ENCODE measurements around the gene SLC24A1.
A peak's percentile ranks its signal among the peaks of the same experiment; 100 is the strongest.

SLC24A1 gene

GRCh38 chr15:65644282-65644681, 22.5 kb downstream of the SLC24A1 start:
- H3K14ac ChIP-seq (ENCODE audit: low read length in 2 of 2), result no peak overlapping the region
- no peak overlapping the region for H2BK12ac ChIP-seq (ENCODE audit: low read length in 2 of 2)
- no peak overlapping the region for H2AFZ ChIP-seq (ENCODE audit: low read depth, low read length)
- H3K36me3 ChIP-seq (ENCODE audit: control insufficient read depth in 1 of 2, insufficient read depth in 2 of 2, low read depth in 1 of 2, low read length in 2 of 2), result no peaks in the 10 kb centered on the region
- H3K79me1 ChIP-seq (replicated peaks; ENCODE audit: low read length, poor library complexity, severe bottlenecking), result no peaks in the 10 kb centered on the region
- H3K18ac ChIP-seq (ENCODE audit: low read depth in 1 of 2, low read length in 2 of 2), result no peak overlapping the region
- peaks cover 8% of the 10 kb centered on the region for H3K4me1 ChIP-seq (ENCODE audit: control insufficient read depth, insufficient read depth, low read depth, low read length)
- no peak overlapping the region for H3K4ac ChIP-seq (ENCODE audit: low read depth in 1 of 2, low read length in 2 of 2)
- no peak overlapping the region for H2BK5ac ChIP-seq (ENCODE audit: low read depth, low read length, poor library complexity, severe bottlenecking)
- no peak overlapping the region for H2AK5ac ChIP-seq (ENCODE audit: low read length, severe bottlenecking)
- DNase-seq, result no peak
- H3K9ac ChIP-seq (ENCODE audit: low read length), result no peak overlapping the region
- H3K27ac ChIP-seq (ENCODE audit: low read length, poor library complexity, severe bottlenecking), result no peak overlapping the region
- WGBS, result 90% methylated on average over 4 of the region's 4 CpGs
- no peak overlapping the region for H2BK120ac ChIP-seq (ENCODE audit: low read depth, low read length)
- H3K4me3 ChIP-seq (ENCODE audit: insufficient read depth in 1 of 2, low read depth in 1 of 2, low read length in 2 of 2), result no peak overlapping the region
- no peak overlapping the region for H2BK15ac ChIP-seq (ENCODE audit: low read depth, poor library complexity, severe bottlenecking)
- H4K91ac ChIP-seq (ENCODE audit: low read length), result no peak overlapping the region
- no peaks in the 10 kb centered on the region for H3K9me3 ChIP-seq (ENCODE audit: control insufficient read depth, low read length)
- H4K8ac ChIP-seq (ENCODE audit: low read length), result no peak overlapping the region
- H3K27me3 ChIP-seq (ENCODE audit: control insufficient read depth in 1 of 2, insufficient read depth in 1 of 2, low read length in 2 of 2), result no peaks in the 10 kb centered on the region
- H3K23ac ChIP-seq (ENCODE audit: low read length in 2 of 2), result no peak overlapping the region
- H3K4me2 ChIP-seq (ENCODE audit: low read length, poor library complexity, severe bottlenecking), result no peak overlapping the region

GRCh38 chr15:65645392-65645791, 23.7 kb downstream of the SLC24A1 start:
- Histone ChIP-seq H4K8ac (ENCODE audit: low read length) (no peak overlapping the region), H2BK12ac (ENCODE audit: low read length in 2 of 2) (no peak overlapping the region), H3K14ac (ENCODE audit: low read length in 2 of 2) (no peak overlapping the region), H3K18ac (ENCODE audit: low read depth in 1 of 2, low read length in 2 of 2) (no peak overlapping the region), H3K9me3 (ENCODE audit: control insufficient read depth, low read length) (no peaks in the 10 kb centered on the region), H3K4me2 (ENCODE audit: low read length, poor library complexity, severe bottlenecking) (no peak overlapping the region), H2BK120ac (ENCODE audit: low read depth, low read length) (no peak overlapping the region), H3K79me1 (replicated peaks; ENCODE audit: low read length, poor library complexity, severe bottlenecking) (no peaks in the 10 kb centered on the region), H2AK5ac (ENCODE audit: low read length, severe bottlenecking) (no peak overlapping the region), H3K4ac (ENCODE audit: low read depth in 1 of 2, low read length in 2 of 2) (no peak overlapping the region), H3K27ac (ENCODE audit: low read length, poor library complexity, severe bottlenecking) (no peak overlapping the region), H3K27me3 (ENCODE audit: control insufficient read depth in 1 of 2, insufficient read depth in 1 of 2, low read length in 2 of 2) (no peaks in the 10 kb centered on the region), H2BK15ac (ENCODE audit: low read depth, poor library complexity, severe bottlenecking) (no peak overlapping the region), H2AFZ (ENCODE audit: low read depth, low read length) (no peak overlapping the region), H3K4me3 (ENCODE audit: insufficient read depth in 1 of 2, low read depth in 1 of 2, low read length in 2 of 2) (no peak overlapping the region), H4K91ac (ENCODE audit: low read length) (no peak overlapping the region), H3K9ac (ENCODE audit: low read length) (no peak overlapping the region), H2BK5ac (ENCODE audit: low read depth, low read length, poor library complexity, severe bottlenecking) (no peak overlapping the region), H3K36me3 (ENCODE audit: control insufficient read depth in 1 of 2, insufficient read depth in 2 of 2, low read depth in 1 of 2, low read length in 2 of 2) (peaks cover 0 to 3% of the 10 kb centered on the region in 2 experiments), H3K4me1 (ENCODE audit: control insufficient read depth, insufficient read depth, low read depth, low read length) (peaks cover 4% of the 10 kb centered on the region), H3K23ac (ENCODE audit: low read length in 2 of 2) (no peak overlapping the region)
- no peak for DNase-seq
- WGBS, result 97% methylated on average over 4 of the region's 4 CpGs

GRCh38 chr15:65646486-65646885, 24.7 kb downstream of the SLC24A1 start:
- Histone ChIP-seq H3K79me1 (replicated peaks; ENCODE audit: low read length, poor library complexity, severe bottlenecking) (no peaks in the 10 kb centered on the region), H3K9me3 (ENCODE audit: control insufficient read depth, low read length) (no peaks in the 10 kb centered on the region), H3K4ac (ENCODE audit: low read depth in 1 of 2, low read length in 2 of 2) (no peak overlapping the region), H3K18ac (ENCODE audit: low read depth in 1 of 2, low read length in 2 of 2) (no peak overlapping the region), H3K27me3 (ENCODE audit: control insufficient read depth in 1 of 2, insufficient read depth in 1 of 2, low read length in 2 of 2) (no peaks in the 10 kb centered on the region), H3K4me1 (ENCODE audit: control insufficient read depth, insufficient read depth, low read depth, low read length) (peaks cover 4% of the 10 kb centered on the region), H2BK5ac (ENCODE audit: low read depth, low read length, poor library complexity, severe bottlenecking) (no peak overlapping the region), H3K9ac (ENCODE audit: low read length) (no peak overlapping the region), H3K36me3 (ENCODE audit: control insufficient read depth in 1 of 2, insufficient read depth in 2 of 2, low read depth in 1 of 2, low read length in 2 of 2) (peaks cover 7 to 14% of the 10 kb centered on the region in 2 experiments), H3K23ac (ENCODE audit: low read length in 2 of 2) (no peak overlapping the region), H2BK15ac (ENCODE audit: low read depth, poor library complexity, severe bottlenecking) (no peak overlapping the region), H2AFZ (ENCODE audit: low read depth, low read length) (no peak overlapping the region), H3K27ac (ENCODE audit: low read length, poor library complexity, severe bottlenecking) (no peak overlapping the region), H3K4me2 (ENCODE audit: low read length, poor library complexity, severe bottlenecking) (no peak overlapping the region), H3K4me3 (ENCODE audit: insufficient read depth in 1 of 2, low read depth in 1 of 2, low read length in 2 of 2) (no peak overlapping the region), H2AK5ac (ENCODE audit: low read length, severe bottlenecking) (no peak overlapping the region), H4K8ac (ENCODE audit: low read length) (no peak overlapping the region), H2BK120ac (ENCODE audit: low read depth, low read length) (no peak overlapping the region), H2BK12ac (ENCODE audit: low read length in 2 of 2) (no peak overlapping the region), H4K91ac (ENCODE audit: low read length) (no peak overlapping the region), H3K14ac (ENCODE audit: low read length in 2 of 2) (no peak overlapping the region)
- WGBS, result 93% methylated on average over 3 of the region's 4 CpGs
- DNase-seq, result peak; percentile 28

GRCh38 chr15:65650312-65651041, 28.7 kb downstream of the SLC24A1 start:
- 94% methylated on average over 12 of the region's 12 CpGs for whole genome bisulfite sequencing
- Histone ChIP-seq H3K4ac (ENCODE audit: low read depth in 1 of 2, low read length in 2 of 2) (no peak overlapping the region), H3K4me2 (ENCODE audit: low read length, poor library complexity, severe bottlenecking) (no peak overlapping the region), H2BK120ac (ENCODE audit: low read depth, low read length) (no peak overlapping the region), H3K9ac (ENCODE audit: low read length) (no peak overlapping the region), H2BK15ac (ENCODE audit: low read depth, poor library complexity, severe bottlenecking) (no peak overlapping the region), H2AK5ac (ENCODE audit: low read length, severe bottlenecking) (no peak overlapping the region), H3K23ac (ENCODE audit: low read length in 2 of 2) (no peak overlapping the region), H2BK12ac (ENCODE audit: low read length in 2 of 2) (no peak overlapping the region), H3K4me3 (ENCODE audit: insufficient read depth in 1 of 2, low read depth in 1 of 2, low read length in 2 of 2) (no peak overlapping the region), H3K36me3 (ENCODE audit: control insufficient read depth in 1 of 2, insufficient read depth in 2 of 2, low read depth in 1 of 2, low read length in 2 of 2) (peaks cover 12 to 26% of the 10 kb centered on the region in 2 experiments), H2BK5ac (ENCODE audit: low read depth, low read length, poor library complexity, severe bottlenecking) (no peak overlapping the region), H4K91ac (ENCODE audit: low read length) (no peak overlapping the region), H3K14ac (ENCODE audit: low read length in 2 of 2) (no peak overlapping the region), H3K18ac (ENCODE audit: low read depth in 1 of 2, low read length in 2 of 2) (no peak overlapping the region), H3K4me1 (ENCODE audit: control insufficient read depth, insufficient read depth, low read depth, low read length) (peaks cover 4% of the 10 kb centered on the region), H2AFZ (ENCODE audit: low read depth, low read length) (no peak overlapping the region), H3K9me3 (ENCODE audit: control insufficient read depth, low read length) (no peaks in the 10 kb centered on the region), H3K79me1 (replicated peaks; ENCODE audit: low read length, poor library complexity, severe bottlenecking) (no peaks in the 10 kb centered on the region), H4K8ac (ENCODE audit: low read length) (no peak overlapping the region), H3K27me3 (ENCODE audit: control insufficient read depth in 1 of 2, insufficient read depth in 1 of 2, low read length in 2 of 2) (no peaks in the 10 kb centered on the region), H3K27ac (ENCODE audit: low read length, poor library complexity, severe bottlenecking) (no peak overlapping the region)
- no peak for DNase-seq
